GM10248 (cell line): Measurements from ENCODE around the gene TMEM198.
A peak's percentile ranks its signal among the peaks of the same experiment; 100 is the strongest.

Experiments
- CTCF ChIA-PET: fragments of 300-600 bp; sonication (Branson Sonifier 250); formaldehyde crosslinking; extraction: SDS; loops from one replicate; lab custom pipeline; 2021; ENCODE audit warnings: antibody characterized with exemption; lab: Yijun Ruan, JAX
- POLR2A ChIA-PET: fragments of 350-650 bp; sonication (Branson Sonifier 250); formaldehyde crosslinking; extraction: SDS; loops from one replicate; lab custom pipeline; 2020; ENCODE audit warnings: antibody characterized with exemption; lab: Yijun Ruan, JAX
- DNase-seq: peaks from one replicate; pipeline ENCODE4 v3.0.0; 2012; ENCODE audit errors: extremely low spot score
- TF ChIP-seq, protein P1 (sequence below): IDR thresholded peaks from 2 replicates; pipeline ENCODE4 v1.5.1; 2012; ENCODE audit warnings: mild to moderate bottlenecking, low read depth; ENCODE audit errors: extremely low read depth, missing control alignments, control extremely low read depth

TMEM198 gene

DNA sequence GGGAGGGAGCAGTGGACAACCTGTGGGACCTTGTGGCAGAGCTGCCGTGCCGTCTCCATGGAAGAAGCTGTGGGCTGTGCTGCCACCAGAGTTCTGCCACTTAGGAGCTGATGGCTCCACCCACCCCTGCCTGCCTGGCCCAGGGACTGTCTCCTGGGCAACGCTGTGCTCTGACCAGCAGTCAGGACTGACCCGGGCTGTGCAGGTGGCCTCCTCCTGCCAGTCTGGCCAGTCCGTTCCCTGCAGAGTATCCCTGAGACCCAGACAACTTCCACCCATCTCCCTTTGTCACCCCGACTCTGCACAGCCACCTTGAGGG, 16.8 kb upstream of the TMEM198 start:
- ChIA-PET POLR2A (no interaction called here), CTCF (interaction anchor here (1.5 to 9.9 kb wide), 7 partner anchors 9 to 125 kb away, joined by 3 to 325 read pairs (median 77); partner anchors contain the start of genes CHPF, GMPPA and TMEM198)
- DNase-seq: no peak
- TF ChIP-seq, protein P1, sequence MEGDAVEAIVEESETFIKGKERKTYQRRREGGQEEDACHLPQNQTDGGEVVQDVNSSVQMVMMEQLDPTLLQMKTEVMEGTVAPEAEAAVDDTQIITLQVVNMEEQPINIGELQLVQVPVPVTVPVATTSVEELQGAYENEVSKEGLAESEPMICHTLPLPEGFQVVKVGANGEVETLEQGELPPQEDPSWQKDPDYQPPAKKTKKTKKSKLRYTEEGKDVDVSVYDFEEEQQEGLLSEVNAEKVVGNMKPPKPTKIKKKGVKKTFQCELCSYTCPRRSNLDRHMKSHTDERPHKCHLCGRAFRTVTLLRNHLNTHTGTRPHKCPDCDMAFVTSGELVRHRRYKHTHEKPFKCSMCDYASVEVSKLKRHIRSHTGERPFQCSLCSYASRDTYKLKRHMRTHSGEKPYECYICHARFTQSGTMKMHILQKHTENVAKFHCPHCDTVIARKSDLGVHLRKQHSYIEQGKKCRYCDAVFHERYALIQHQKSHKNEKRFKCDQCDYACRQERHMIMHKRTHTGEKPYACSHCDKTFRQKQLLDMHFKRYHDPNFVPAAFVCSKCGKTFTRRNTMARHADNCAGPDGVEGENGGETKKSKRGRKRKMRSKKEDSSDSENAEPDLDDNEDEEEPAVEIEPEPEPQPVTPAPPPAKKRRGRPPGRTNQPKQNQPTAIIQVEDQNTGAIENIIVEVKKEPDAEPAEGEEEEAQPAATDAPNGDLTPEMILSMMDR: no peak

DNA sequence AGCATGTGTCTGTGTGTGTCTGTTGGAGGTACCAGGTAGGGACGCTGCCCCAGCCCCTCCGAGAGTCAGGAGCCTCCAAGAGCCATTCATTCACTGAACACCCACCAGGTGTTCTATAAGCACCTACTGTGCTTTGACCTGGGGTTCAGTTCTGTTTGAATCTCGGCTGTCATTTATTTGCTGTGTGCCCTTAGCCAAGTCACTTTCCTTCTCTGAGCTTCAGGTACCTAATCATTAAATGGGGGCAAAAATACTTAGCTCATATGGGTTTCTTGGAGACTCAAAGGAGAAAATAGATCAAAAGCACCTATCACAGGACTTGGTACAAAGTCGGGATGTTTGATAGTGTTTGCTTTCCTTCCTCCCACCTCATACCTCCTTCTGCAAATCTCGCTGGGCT, 16.4 kb upstream of the TMEM198 start:
- TF ChIP-seq, protein P1: no peak
- ChIA-PET POLR2A (no interaction called here), CTCF (interaction anchor here (1.4 to 9.9 kb wide), 11 partner anchors 9 to 125 kb away, joined by 3 to 325 read pairs (median 26); partner anchors contain the start of genes CHPF, GMPPA and TMEM198)
- DNase-seq: no peak

DNA sequence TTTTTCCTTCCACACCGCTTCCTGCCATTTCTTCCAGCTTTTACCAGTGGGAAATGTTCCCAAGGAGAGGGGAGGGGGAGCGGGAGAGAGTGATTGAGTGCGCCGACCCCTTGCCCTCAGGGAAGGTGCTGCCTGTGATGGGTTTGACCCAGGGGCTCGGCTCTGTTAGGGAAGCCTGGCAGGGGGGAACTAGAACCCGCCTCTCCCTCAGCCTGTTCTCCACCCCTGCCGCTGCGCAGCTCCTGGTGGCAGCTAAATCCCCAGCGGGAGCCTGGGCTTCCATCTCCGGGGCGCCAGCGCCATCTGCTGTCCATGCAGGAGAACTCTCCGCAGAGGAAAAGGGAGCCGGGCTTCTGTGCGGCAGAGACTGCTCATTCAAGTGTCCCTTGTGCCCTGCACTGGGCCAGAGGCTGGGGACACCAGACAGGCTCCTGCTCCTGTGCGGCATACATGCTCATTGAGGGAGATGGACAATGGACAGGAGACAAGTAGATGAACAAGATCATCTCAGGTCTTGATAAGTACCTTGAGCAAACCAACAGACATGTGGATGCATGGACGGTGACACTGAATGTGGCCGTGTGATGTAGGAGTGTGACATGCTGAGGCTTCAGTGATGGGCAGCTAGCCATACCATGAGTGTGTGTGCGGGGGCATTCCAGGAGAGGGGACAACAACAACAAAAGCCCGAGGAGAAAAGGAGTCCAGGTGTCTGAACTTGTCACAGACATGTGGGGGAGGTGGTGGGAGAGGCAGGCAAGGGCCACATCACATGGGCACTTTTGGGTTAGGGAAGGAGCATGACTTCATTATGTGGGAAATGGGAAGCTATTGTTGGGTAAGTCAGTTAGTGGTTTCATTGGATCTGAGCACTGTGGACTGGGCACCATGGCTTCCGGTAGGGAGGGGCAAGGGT, 13.5 kb upstream of the TMEM198 start:
- TF ChIP-seq, protein P1: peak; percentile 88
- ChIA-PET CTCF (interaction anchor here (0.6 to 9.9 kb wide), 65 partner anchors 8 to 678 kb away, joined by 3 to 325 read pairs (median 4); partner anchors contain the start of genes ASIC4, CHPF, DNPEP and GMPPA), POLR2A (interaction anchor here (1.6 kb wide), 1 partner anchor 32 kb away, joined by 3 read pairs; the partner anchor contains the start of gene GMPPA)
- DNase-seq: peak; percentile 91

DNA sequence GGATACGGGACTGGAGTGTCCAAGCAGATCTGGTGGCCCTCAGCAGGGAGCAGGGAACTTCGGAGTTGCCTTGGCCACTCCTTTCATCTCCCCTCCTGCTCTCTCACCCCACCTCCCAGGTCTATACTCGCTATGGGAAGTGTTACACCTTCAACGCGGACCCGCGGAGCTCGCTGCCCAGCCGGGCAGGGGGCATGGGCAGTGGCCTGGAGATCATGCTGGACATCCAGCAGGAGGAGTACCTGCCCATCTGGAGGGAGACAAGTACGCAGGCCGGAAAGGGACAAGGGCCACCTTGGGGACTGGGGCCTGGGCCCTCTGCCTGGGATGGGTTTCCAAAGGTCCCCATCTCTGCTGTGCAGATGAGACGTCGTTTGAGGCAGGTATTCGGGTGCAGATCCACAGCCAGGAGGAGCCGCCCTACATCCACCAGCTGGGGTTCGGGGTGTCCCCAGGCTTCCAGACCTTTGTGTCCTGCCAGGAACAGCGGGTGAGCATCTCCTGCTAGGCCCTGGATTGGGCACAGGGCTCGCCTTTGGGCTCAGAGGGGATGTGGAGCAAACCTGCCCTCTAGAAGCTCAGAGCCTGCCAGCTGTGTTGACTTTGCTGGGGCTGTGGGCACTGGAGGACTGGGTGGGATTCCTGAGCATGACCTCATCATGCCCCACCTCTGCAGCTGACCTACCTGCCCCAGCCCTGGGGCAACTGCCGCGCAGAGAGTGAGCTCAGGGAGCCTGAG, 12.0 kb upstream of the TMEM198 start:
- CTCF ChIA-PET: interaction anchor here (1.1 to 9.9 kb wide), 7 partner anchors 10 to 129 kb away, joined by 3 to 325 read pairs (median 77); partner anchors contain the start of genes CHPF, GMPPA and TMEM198
- POLR2A ChIA-PET: no interaction called here
- no peak for DNase-seq
- TF ChIP-seq, protein P1: no peak

DNA sequence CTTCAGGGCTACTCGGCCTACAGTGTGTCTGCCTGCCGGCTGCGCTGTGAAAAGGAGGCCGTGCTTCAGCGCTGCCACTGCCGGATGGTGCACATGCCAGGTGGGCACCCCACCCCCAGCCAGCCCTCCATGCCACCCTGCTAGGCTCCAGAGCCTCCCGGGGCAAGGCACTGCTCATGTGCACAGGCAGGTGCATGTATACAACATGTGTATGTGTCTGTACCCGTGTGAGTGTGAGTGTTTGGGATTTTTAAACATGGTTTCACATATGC, 11.5 kb upstream of the TMEM198 start:
- CTCF ChIA-PET: interaction anchor here (1.1 to 9.9 kb wide), 5 partner anchors 10 to 130 kb away, joined by 3 to 325 read pairs (median 80); partner anchors contain the start of genes CHPF, GMPPA and TMEM198
- DNase-seq: no peak
- TF ChIP-seq, protein P1: no peak
- POLR2A ChIA-PET: no interaction called here
